Measurements from ENCODE around the gene CAB39.

DNA sequence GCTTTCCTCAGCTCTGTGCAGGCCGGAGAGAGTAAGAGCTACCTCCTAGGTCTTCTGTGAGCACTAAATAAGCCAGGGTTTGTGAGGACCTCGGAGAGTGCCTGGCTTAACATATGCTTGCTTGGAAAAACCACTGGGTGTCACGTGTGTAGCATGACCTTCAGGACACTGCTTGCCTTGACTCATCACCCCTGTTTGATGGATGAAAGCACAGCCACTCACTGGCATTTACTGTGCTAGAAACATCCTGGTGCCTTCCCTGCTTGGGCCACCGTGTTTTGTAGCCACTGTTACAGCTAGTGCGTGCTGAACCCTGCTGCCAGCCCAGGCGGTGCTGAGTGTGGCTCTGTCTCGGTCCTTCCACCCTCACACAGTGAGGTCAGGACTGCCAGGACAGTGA lies 117.3 kb downstream of the CAB39 start:
- TF ChIP-seq, protein P1, sequence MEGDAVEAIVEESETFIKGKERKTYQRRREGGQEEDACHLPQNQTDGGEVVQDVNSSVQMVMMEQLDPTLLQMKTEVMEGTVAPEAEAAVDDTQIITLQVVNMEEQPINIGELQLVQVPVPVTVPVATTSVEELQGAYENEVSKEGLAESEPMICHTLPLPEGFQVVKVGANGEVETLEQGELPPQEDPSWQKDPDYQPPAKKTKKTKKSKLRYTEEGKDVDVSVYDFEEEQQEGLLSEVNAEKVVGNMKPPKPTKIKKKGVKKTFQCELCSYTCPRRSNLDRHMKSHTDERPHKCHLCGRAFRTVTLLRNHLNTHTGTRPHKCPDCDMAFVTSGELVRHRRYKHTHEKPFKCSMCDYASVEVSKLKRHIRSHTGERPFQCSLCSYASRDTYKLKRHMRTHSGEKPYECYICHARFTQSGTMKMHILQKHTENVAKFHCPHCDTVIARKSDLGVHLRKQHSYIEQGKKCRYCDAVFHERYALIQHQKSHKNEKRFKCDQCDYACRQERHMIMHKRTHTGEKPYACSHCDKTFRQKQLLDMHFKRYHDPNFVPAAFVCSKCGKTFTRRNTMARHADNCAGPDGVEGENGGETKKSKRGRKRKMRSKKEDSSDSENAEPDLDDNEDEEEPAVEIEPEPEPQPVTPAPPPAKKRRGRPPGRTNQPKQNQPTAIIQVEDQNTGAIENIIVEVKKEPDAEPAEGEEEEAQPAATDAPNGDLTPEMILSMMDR (conservative IDR thresholded peaks at IDR 0.05; ENCODE audit: low read depth, low read length) = no peak
- TF ChIP-seq EZH2 (IDR thresholded peaks at IDR 0.05; ENCODE audit: low read length, unreplicated experiment) (no peak), EZH2phosphoT487 (IDR thresholded peaks at IDR 0.05; ENCODE audit: borderline replicate concordance, low read length) (no peak)

Data from PC-3 (cell line).